ENCODE measurements around the gene SF3B3.
"Not testable (repeated sequence)": the region's sequence is repeated elsewhere in the genome, so short reads cannot be mapped to it uniquely, and the experiment has no call there.

SF3B3 gene

GRCh38 chr16:70592106-70592571 is 68.5 kb downstream of the SF3B3 start:
- no peak for DNase-seq

DNA sequence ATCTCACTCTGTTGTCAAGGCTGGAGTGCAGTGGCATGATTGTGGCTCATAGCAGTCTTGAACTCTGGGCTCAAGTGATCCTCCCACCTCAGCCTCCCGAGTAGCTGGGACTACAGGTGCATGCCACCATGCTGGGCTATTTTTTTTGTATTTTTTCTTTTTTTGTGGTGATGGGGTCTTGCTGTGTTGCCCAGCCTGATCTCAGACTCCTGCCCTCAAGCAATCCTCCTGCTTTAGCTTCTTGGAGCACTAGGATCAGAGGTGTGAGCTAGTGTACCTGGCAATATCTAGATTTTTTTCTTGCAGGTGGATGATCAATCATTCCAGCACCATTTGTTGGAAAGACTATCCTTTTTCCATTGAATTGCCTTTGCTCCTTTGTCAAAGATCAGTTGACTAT is 69.9 kb downstream of the SF3B3 start:
- DNase-seq: no peak

DNA sequence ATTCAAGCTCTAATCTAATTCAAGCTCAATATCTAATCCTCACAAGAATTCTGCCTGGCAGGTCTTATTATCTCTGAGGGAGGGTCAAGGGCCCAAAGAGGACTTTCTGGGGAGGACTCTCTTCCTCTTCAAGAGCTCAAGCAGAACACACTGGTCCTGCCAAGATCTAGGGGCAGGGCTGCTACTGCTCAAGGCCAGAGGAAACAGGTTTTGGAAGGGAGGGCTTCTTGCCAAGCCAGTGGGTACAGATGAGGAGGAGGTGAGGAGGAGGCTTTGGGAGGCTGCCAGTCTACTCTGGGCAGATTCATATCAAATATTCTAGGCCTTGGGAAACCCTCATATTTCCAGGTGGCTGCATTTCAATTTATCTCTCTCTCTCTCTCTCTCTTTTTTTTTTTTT is 71.0 kb downstream of the SF3B3 start:
- DNase-seq: no peak

- DNase-seq: no peak
Observed at GRCh38 chr16:70597135-70597835, 73.7 kb downstream of the SF3B3 start.

GRCh38 chr16:70598937-70599503 is 75.4 kb downstream of the SF3B3 start:
- no peak for DNase-seq

GRCh38 chr16:70600730-70601129 is 77.1 kb downstream of the SF3B3 start:
- DNase-seq: no peak

GRCh38 chr16:70601576-70602575 is 78.3 kb downstream of the SF3B3 start:
- no peak for DNase-seq

GRCh38 chr16:70602831-70603230 is 79.2 kb downstream of the SF3B3 start:
- no peak for DNase-seq

GRCh38 chr16:70604407-70605282 is 81.0 kb downstream of the SF3B3 start:
- no peak for DNase-seq

DNA sequence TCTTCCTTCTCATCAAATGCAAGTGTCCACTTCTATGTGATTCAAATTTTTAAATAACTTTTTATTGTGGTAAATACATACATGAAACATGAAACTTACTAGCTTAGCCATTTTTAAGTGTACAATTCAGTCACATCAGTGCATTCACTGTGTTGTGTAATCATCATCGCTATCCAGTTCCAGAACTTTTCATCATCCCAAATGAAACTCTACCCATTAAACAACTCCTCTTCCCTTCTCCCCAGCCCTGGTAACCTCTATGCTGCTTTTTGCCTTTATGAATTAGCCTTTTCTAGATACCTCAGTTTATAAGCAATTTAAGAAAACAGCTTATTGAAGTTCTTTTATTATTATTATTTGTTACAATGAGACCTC is 81.7 kb downstream of the SF3B3 start:
- no peak for DNase-seq

DNA sequence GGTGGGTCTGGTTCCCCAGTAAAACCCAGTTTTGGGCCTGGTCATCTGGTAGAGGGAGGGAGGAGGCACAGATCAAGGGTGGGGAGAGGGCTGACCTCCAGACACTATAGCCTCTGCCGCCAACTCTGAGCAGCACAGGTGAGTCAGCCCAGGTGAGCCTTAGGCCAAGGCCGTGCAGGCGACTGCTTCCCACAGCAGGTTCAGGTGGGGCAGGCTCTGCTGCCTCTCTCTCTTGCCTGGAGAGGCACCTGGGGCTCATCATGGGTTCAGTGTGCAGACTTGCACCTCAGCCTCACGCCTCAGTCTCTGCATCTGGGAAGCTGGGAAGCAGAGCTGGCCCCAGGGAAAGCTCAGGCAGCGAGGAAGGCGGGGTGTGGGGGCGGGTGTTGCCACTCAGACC is 84.9 kb downstream of the SF3B3 start:
- DNase-seq: no peak

DNA sequence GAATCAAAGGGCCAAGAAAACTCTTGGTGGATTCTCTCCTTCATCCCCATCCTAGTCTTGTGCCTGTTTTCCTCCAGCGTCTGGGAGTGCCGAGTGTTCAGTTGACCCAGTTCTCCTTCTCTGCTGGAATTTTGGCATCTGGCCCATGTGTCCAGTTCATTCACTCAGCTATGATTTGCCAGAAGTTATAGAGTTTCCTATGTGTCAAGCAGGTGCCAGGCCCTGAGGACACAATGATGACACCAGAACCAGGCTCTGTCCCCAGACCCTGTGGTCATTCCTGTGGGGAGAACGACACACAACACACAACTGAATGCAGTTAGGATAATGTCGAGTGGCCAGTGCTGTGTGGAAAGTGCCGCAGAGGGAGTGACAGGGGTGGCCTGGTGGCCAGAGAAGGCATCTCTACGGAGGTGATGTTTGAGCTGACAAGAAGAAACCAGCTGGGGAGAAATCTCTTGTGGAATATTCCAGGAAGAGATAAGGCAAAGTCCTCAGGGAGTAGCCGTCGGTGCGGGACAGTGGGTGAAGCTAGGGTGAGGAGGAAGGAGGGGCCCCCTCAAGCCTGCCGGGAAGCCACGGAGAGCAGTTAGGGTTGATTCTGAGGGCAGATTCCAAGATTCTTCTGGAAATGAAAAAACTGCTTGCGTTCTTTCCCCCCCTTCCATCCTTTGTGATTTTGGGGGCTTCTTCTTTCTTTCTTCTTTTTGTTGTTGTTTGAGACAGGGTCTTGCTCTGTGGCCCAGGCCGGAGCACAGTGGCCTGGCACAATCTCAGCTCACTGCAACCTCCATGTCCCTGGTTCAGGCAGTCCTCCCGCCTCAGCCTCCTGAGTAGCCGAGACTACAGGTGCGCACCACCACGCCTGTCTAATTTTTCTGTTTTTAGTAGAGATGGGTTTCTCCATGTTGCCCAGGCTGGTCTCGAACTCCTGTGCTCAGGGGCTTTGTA is 86.9 kb downstream of the SF3B3 start:
- DNase-seq: no peak

GRCh38 chr16:70611224-70611598 is 87.6 kb downstream of the SF3B3 start:
- DNase-seq: no peak

- no peak for DNase-seq
Observed at GRCh38 chr16:70611785-70612303, 88.2 kb downstream of the SF3B3 start.

GRCh38 chr16:70612931-70613330 is 89.3 kb downstream of the SF3B3 start:
- DNase-seq: no peak

GRCh38 chr16:70614208-70614951 is 90.8 kb downstream of the SF3B3 start:
- no peak for DNase-seq

DNA sequence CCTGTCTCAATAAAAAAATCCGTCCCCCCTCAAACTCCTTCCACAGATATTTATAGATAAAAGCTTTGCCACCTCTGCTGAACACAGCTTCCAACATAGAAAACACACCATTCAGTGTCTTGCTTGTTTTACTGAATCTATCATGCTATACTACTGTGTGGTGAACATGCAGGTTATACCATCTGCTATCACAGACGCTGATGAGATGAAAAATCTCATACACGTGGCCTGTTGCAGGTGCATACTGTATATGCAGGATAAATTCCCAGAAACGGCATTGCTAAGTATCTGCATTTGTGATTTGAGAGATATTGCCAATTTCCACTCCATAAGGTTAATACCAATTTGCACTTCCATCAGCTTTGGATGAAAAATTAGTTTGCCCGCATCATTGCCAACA is 92.3 kb downstream of the SF3B3 start:
- DNase-seq: no peak

DNA sequence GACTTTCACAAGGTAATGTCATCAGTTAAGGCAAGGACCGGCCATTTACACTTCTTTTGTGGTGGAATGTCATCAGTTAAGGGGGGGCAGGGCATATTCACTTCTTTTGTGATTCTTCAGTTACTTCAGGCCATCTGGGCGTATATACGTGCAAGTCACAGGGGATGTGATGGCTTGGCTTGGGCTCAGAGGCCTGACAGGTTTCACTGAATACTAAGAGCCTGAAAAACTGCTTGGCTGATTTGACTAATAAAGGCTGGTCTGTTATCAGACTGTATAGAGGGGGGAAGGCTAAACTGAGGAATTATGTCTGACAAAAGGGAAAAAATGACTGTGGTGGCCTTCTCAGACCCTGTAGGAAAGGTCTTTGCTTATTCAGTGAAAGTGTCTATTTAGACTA is 98.2 kb downstream of the SF3B3 start:
- not testable (repeated sequence) for DNase-seq
